KG1 (cell line): Measurements from ENCODE around the gene HSD17B2.

ENCODE experiments used
- DNase-seq: peaks from one replicate; lab custom pipeline; 2025; lab: John Stamatoyannopoulos, UW

Gene HSD17B2

DNA sequence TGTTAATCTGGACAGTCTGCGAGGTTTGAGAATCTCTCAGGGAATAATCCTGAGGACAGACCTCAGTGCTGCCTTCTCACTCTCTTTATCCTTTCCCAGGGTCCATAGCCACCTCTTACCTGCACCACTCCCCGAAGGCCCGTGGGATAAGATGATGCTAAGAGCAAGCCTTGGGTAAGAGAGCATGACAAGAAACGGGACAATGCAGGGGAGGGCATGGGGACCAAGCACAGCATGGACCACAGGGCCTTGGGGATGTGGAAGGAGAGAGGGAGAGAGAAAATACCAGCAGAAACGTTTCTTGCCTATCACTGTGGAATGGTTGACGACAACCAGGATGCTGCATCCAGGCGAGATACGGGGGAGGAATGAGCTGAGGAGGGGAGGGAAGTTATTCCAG, 15.5 kb upstream of the HSD17B2 start:
- no peak for DNase-seq

DNA sequence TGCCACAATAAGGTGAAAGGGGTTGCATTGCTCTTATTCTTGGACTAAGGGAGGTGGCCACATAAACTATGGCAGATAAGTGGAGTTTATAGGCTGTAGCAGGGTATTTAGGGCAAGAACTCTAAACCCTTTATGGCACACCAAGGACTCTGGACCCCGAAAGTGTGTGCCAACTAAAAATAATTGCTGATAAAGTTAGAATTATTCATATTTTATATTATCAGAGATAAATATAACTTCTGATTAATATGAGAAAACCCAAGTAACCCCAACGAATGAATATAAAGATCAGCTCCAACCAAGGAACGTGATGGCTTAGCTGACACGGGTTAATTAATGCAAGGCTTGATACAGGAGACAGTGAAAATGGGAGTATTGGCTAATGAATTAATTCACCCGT, 15.0 kb upstream of the HSD17B2 start:
- DNase-seq: no peak

GRCh38 chr16:82023206-82023605, 11.8 kb upstream of the HSD17B2 start:
- no peak for DNase-seq

DNA sequence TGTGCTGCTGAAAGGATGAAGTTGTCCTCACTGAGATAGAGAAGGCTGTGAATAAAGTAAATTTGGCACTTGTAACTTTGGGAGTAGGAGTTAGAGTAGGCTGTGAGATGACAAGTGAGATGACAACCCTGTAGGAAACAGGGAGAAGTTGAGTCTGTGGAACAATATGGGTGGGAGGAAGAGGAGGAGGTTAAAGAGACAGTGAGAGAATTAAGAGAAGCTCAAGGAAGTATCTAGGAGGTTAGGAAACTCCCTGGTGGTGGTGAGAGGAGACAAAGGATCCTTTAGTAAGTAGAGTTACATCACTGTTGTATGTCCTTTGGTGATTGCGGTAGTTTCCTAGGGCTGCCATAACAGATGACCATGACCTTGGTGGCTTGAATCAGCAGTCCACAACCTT, 10.7 kb upstream of the HSD17B2 start:
- DNase-seq: no peak

DNA sequence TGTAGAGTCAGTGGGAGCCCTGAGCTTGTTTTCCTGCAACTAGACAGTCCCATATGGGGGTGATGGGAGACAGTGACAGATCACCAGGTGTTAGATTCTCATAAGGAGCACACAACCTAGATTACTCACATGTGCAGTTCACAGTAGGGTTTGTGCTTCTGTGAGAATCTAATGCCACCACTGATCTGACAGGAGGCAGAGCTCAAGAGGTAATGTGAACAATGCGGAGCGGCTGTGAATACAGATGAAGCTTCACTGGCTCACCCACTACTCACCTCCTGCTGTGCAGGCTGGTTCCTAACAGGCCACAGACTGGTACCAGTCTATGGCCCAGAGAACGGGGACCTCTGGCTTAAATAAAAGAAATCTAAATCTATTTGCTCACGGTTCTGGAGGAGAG, 10.2 kb upstream of the HSD17B2 start:
- DNase-seq: no peak

DNA sequence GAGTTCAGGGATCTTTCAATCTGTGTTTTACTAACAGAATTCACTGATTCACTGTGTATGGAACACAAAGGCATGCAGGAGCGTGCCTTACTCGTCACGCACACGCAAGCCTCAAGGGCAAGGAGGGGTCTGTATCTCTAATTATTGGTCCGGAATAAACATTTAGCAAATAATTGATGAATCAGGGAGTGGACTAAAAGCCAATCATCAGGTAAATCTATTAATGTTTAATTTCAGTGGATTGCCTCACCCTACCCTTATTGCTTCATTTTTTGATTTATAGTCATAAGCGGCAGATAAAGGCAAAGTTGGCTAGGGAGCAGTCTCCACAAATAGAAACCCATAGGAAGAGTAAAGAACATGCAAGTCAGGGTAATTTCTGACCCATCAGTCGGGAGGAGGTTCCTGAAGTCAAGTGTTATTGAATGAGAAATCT, 7.4 kb upstream of the HSD17B2 start:
- no peak for DNase-seq

GRCh38 chr16:82031116-82032084, 3.7 kb upstream of the HSD17B2 start:
- DNase-seq: no peak

DNA sequence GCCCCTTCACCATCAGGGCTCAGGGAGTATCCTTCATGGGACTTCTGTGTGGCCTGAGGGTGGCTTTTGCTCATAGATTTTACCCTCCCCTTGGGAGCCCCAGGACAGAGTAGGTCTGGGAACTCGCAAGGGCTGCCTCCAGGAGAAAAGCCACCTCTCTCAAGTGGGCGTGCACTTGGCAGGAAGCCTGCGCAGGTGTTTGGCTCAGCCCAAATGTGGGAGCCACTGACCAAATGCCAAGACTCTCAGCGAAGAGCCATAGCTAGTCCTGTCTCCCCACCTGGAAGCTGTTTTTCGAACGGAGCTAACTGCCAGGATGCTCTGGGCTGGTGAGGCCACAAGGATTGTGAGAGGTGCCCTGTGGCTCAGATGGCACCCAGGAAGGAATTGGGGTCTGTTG, 2.0 kb upstream of the HSD17B2 start:
- no peak for DNase-seq

- DNase-seq: no peak
These were observed 1.3 kb upstream of the HSD17B2 start for GRCh38 chr16:82033683-82034300.

DNA sequence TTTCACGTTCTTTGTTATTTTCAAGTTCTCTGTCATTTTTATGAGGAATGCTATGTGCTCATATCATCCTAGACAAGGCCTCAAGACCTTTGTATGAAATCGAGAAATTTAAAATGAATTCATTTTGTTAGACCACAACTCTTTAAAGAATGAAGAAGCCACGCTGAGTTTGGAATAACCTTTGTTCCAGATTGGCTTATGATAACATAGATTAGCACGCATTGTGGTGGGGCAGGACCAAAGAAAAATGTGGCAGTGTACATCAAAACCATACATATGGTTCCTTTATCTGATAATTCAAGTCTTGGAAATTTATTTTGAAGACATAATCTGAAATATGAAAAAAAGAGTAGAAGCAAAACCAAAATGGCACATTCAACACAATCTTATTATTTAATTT, 2.2 kb downstream of the HSD17B2 start:
- DNase-seq: no peak

- no peak for DNase-seq
These were observed 2.6 kb downstream of the HSD17B2 start for GRCh38 chr16:82037666-82038065.

- DNase-seq: no peak
These were observed 5.2 kb downstream of the HSD17B2 start for GRCh38 chr16:82040296-82040695.

DNA sequence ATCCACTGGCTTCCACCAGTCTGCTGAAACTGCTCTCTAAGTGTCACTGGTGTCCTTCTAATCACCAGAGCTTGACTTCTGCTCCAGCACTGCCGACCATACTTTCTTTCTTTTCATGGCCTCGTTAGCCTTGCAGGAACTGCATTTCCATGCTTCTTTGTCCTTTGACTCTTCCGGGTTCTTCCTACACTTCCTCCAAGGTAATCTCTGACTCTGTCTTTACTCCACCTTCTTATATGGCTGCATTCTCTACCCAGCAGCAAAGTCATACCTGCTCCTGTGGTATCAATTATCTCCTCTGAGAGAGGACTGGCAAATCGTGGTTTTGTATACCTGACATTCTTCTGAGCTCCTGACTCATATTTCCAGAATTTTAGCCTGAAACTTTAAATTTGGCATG, 6.5 kb downstream of the HSD17B2 start:
- DNase-seq: no peak

DNA sequence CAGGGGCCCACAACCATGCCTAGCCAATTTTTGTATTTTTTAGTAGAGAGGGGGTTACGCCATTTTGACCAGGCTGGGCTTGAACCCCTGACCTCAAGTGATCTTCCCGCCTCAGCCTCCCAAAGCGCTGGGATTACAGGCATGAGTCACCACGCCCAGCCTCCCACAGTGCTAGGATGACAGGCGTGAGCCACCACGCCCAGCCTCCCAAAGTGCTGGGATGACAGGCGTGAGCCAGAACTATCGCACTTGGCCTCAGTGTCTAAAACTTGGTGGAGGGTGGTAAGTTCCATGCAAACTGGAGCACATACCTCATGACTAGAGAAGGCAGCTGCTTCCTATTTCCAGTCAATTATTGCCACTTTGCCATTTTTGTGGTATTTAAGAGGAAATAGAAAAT, 7.1 kb downstream of the HSD17B2 start:
- no peak for DNase-seq

- DNase-seq: no peak
These were observed 7.8 kb downstream of the HSD17B2 start for GRCh38 chr16:82042846-82043245.

DNA sequence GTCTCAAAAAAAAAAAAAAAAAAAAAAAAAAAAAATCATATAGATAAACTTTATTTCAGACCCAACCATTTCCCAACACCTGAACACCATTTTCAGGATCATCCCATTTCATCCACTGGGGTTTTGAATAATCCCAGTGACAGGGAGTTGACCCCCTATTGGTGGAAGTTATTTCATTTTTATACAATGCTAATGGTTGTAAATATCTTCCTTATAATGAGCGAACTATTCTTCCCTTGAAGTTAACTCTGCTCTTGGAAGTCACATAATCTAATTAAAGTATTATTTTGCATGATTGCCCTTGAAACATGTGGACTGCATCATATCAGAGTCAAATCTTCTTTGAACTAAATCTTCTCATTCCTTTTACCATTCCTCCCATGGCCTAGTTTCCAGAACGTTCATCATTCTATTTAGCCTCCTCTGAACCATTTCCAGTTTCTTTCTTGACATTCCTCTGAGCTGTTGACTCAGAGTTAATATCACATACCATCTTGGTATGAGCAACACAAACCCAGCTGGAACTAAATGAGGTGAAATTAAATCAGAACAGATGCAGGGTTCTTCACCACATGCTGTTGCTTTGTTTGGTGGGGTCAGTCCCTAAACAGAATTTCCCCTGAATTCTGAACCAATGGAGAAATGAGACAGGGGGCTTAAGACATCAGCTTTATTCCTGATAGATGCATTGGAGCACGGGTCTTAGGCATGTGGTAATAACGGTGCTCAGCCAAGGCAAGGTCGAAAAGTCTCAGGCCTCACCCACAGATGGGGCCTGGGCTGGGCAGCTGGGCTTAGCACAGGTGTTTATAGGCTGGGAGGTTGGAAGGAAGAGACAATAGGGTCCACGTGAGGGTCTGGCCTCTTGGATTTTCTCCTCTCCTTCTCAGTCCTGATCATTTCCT, 8.9 kb downstream of the HSD17B2 start:
- no peak for DNase-seq

DNA sequence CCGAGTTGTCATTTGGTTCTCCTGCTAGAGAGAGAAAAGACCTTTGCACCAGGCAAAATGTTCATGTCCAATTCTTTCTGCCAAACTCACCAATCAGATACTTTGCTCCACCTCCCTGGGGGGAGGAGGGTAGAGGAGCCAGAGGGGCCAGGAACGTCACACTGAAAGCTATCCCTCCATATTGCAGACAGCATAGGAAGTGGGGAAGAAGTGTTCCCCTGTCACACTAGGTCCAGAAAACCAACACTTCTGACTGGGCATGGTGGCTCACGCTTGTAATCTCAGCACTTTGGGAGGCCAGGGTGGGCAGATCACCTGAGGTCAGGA, 9.5 kb downstream of the HSD17B2 start:
- DNase-seq: no peak

GRCh38 chr16:82045465-82045864, 10.4 kb downstream of the HSD17B2 start:
- no peak for DNase-seq

DNA sequence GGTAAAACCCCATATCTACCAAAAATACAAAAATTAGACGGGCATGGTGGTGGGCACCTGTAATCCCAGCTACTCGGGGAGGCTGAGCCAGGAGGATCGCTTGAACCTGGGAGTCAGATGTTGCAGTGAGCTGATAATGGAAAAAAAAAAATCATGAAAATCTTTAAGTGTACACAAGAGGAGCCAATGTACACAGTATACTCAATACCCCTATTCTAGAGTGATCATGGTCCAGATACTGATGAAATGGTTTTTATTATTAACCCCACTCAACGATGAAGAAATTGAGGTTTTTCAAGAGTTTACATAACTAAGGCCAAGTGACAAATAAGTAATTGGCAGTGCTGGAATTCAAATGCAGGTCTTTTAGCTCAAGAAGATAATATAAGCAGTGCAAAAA, 11.5 kb downstream of the HSD17B2 start:
- DNase-seq: no peak

DNA sequence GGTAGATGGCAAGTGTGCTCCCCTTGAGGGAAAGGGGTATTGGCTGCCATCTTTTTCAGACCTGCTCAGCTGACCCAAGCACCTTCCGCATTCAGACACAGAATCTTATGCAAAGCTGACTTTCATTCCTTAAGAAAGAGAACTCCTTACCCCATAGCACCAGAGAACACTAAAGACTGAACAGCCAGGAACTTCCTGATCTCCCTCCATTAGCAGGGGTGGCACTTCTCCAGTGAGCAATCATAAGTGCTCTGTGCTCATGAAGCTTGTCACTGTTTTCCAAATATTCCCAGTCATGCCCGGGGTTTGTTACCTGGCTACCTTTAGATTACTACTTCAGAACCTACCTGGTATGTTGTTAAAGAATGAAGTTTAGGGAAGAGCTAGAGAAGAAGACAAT, 11.9 kb downstream of the HSD17B2 start:
- no peak for DNase-seq

DNA sequence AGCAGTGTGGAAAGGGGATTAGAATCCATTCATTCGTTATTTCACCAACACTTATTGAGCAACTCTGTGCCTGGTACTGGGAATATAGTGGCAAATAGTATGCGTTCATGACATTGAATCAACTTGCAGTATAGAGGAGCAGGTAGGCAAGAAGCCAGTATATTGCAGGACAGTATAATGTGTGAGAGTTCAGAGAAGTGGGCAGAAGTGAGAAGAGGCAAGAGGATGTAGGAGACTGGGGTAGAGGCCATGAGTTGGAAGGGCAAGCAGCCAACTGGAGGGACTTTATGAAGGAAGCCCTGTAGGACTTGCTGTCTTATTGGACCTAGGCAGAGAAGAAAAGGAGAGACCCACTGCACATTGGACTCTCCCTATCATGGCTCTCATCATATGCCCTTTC, 12.3 kb downstream of the HSD17B2 start:
- no peak for DNase-seq

DNA sequence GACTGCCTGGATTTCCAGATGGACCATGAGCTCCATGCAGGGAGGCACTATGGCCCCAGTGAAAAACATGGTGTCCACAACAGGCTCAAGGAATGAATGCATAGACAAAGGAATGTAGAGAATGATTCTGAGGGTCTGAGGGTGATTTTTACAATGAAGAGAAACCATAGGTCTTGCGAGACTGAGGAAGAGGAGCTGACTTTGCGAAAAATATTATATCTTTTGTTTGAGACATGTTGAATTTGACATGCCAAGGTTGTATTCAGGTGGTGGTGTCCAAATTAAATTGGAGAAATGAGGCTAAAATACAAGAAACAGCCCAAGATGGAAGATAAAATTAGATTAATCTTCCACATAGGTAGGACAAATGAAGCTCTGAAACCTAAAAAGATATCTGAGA, 12.7 kb downstream of the HSD17B2 start:
- no peak for DNase-seq

DNA sequence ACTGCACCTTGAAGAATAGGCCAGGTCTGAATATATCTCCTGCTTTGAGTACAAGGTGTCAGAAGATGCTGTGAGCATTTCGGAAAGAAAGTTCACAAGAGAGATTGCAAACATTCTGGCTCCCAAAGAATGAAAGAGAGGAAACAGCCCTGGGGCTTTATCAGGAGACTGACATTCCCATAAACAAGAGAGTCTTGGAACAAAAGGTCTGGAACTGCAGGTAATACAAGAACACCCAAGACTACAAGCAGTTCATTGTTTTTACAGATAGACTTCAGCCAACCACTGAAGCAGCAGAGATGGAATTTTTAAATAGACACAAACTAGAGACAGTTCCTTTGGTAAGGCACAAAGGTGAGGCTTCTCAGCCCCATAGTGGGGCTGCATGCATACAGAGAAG, 14.4 kb downstream of the HSD17B2 start:
- DNase-seq: no peak
